Transverse colon (tissue), 4 donors: ENCODE data around the gene PDE4D. TPM values are rescaled to one million over a fixed set of nuclear protein-coding genes. Genes with fewer than 3 reads are reported as not detected.

ENCODE experiments used
- DNase-seq: peaks from one replicate; pipeline ENCODE4 v3.0.0-alpha.2; 2019
- H3K27ac ChIP-seq, 4 donors: fragments of 200-600 bp; sonication (generic); 2 replicates each; pipeline ENCODE4 v1.5.1; 2016 to 2018; ENCODE audit warnings: inconsistent platforms in 4 of 4
- H3K27me3 ChIP-seq: fragments of 200-600 bp; sonication (generic); 2 replicates; pipeline ENCODE4 v1.5.1; 2017; ENCODE audit warnings: inconsistent platforms
- H3K36me3 ChIP-seq, 4 donors: fragments of 200-600 bp; sonication (generic); 2 replicates each; pipeline ENCODE4 v1.5.1; 2017 to 2019; ENCODE audit warnings: inconsistent platforms in 4 of 4
- H3K4me1 ChIP-seq, 4 donors: fragments of 200-600 bp; sonication (generic); 2 replicates each; pipeline ENCODE4 v1.5.1; 2017 to 2020; ENCODE audit warnings: inconsistent platforms in 4 of 4
- H3K4me3 ChIP-seq, 4 donors: fragments of 200-600 bp; sonication (generic); 1 replicate in 1 of 4; 2 replicates in 3 of 4; pipeline versions ENCODE4 v1.5.1 to v1.6.1; 2017 to 2019; ENCODE audit warnings: inconsistent platforms in 4 of 4
- H3K9me3 ChIP-seq, 2 donors: fragments of 200-600 bp; sonication (generic); 2 replicates each; pipeline ENCODE4 v1.5.1; 2017 to 2019; ENCODE audit warnings: inconsistent platforms in 2 of 2
- EP300 ChIP-seq: sonication (generic); formaldehyde crosslinking; IDR thresholded peaks from one replicate; pipeline ENCODE4 v1.6.1; 2017; ENCODE audit warnings: antibody characterized with exemption, low read depth
- POLR2A ChIP-seq: fragments of 450-650 bp; IDR thresholded peaks from one replicate; pipeline ENCODE4 v1.6.1; 2016; ENCODE audit warnings: antibody characterized with exemption, mild to moderate bottlenecking, moderate library complexity
- POLR2AphosphoS5 ChIP-seq, 3 donors: sonication (generic); formaldehyde crosslinking; IDR thresholded peaks; one replicate each; pipeline ENCODE4 v1.6.1; 2016; ENCODE audit warnings: antibody characterized with exemption in 3 of 3
- WGBS, 2 donors: methylation state at CpG; one replicate each; pipeline ENCODE4 v1.1.5; 2018; ENCODE audit warnings: low coverage in 1 of 2; 5-methylcytosine and 5-hydroxymethylcytosine counted together
- in situ Hi-C, 4 donors: fragments of 200-750 bp; cut with MboI; loops; one replicate each; pipeline versions ENCODE4 v1.15.0 to v1.15.1; 2017; ENCODE audit warnings: low sequenced_read_pairs in 3 of 4, low pct_ligation_motif_present in 1 of 4, low pct_unique_long_range_greater_than_20kb in 1 of 4
- intact Hi-C: fragments of 100-400 bp; cut with DNase I; formaldehyde crosslinking; loops from one replicate; pipeline ENCODE4 v1.15.1; 2023; ENCODE audit warnings: low total_unique reads
- total RNA-seq, 4 donors: library from RNA; depleted of rRNA; stranded (reverse); fragments of >200 nt; gene quantifications; one replicate each; pipeline ENCODE4 v1.1.0, GENCODE V29; 2016
- TF ChIP-seq, protein P1 (sequence below), 5 experiments: fragments of 200-600 bp in 3 of 5; fragments of 450-650 bp in 2 of 5; sonication (generic) in 3 of 5; IDR thresholded peaks; 1 replicate in 2 of 5; 2 replicates in 3 of 5; pipeline ENCODE4 v1.5.1; 2016 to 2017; ENCODE audit warnings: antibody characterized with exemption in 5 of 5, inconsistent platforms in 3 of 5, mild to moderate bottlenecking in 2 of 5, moderate library complexity in 1 of 5

The PDE4D gene
- total RNA-seq, 4 donors from 2014 or later, result 47.0 to 302 (median 73.6) TPM

DNA sequence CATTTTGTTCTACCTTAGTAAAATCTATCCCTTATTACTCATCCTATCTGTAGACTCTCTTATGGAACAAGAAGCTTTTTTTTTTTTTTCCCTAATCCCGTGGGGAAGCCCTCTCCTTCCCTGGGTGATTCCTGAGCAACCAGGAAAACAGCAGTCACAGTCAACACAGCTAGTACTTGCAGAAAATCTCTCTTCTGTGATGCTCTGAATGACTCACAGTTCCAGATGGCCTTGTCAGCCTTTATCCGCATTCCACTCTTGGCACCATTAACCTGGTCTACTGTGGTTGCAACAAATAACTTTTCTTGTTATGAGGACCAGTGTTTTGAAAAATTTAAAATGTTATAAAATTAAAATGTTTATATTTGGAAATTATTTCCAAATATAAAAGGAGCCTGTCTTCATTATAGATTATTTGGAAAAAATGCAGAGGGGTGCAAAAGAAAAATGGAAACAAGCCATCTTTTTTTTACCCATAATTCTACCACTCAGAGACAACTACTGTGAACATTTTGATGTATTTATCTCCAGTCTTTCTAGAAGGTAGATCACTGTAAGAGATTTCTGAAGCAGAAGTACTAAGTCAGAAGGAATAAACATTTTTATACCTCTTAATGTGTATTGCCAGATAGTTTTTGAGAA lies 824.0 kb downstream of the PDE4D start:
- in situ Hi-C loops (no loop called here), intact Hi-C loops (loop anchor here (5.0 kb wide), 1 partner anchor 32 kb away; no protein-coding TSS in a partner anchor)
- 55 to 67% methylated on average over 2 of the region's 2 CpGs for WGBS, 2 donors
- H3K27me3 ChIP-seq, result no peaks in the 10 kb centered on the region
- no peak for DNase-seq
- H3K9me3 ChIP-seq, result no peaks in the 10 kb centered on the region
- H3K36me3 ChIP-seq, result no peaks in the 10 kb centered on the region
- H3K4me1 ChIP-seq, result no peaks in the 10 kb centered on the region
- H3K4me3 ChIP-seq, result no peak overlapping the region
- TF ChIP-seq EP300, result no peak
- peak; percentile 33 to 51 (median 49) for TF ChIP-seq POLR2AphosphoS5 (IDR thresholded peaks at IDR 0.05)
- peak overlapping the region; percentile 13 to 38 (median 33) for H3K27ac ChIP-seq

DNA sequence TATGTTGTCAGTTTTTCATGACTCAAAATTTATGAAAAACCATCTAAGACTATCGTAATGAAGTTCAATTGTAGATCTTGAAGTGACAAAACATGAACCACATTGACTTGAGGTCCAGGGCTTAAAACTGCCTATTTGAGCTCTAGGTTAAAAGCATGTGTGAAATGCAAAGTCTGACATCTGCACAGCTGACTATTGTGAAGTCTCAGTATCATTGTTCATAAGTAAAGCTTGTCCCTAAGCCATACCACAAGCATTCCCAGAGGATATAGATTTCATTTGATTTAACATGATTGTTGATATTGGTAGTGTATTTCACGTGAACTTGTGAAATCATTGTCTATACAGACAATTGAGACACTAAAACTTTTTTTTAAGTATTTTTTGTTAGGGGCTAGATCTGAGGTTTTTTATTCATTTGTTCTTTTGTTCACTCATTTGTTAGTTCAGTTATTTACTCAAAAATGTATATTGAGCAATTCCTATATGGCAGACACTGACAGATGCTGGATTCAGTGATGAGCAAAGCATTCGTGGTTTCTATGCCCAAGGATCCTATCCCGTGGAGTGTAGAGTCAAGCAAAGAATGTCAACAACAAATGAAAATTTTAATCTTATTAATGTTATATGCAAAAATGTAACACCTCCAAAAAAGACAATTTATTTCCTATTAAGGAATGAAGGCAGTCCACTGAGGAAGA lies 825.4 kb downstream of the PDE4D start:
- H3K36me3 ChIP-seq, result no peaks in the 10 kb centered on the region
- in situ Hi-C loops, result no loop called here

DNA sequence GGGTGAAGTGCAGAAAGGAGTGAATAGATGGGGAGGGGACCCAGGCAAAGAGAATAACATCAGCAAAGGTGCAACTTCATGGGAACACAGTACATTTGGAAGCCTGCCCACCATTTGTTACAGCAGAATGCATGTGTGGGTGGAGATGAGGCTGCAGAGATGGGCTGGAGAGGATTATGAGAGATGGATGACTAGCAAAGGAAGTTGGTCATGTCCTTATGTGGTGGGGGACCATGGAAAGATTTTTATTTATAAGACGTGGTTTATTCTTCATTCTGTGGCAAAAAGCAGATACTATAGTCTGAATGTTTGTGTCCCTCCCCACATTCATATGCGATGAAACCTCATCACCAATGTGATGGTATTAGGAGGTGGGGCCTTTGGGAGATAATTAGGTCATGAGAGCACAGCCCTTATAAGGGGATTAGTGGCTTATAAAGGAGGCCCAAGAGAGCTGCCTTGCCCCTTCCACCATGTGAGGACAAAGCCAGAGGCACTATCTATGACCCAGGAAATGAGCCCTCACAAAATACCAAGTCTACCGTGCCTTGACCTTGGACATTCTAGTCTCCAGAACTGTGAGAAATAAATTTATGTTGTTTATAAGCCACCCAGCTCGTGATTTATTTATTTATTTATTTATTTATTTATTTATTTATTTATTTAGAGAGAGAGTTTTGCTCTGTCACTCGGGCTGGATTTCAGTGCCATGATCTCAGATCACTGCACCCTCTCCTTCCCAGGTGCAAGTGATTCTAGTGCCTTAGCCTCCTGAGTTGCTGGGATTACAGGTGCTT lies 827.0 kb downstream of the PDE4D start:
- intact Hi-C loops (no loop called here), in situ Hi-C loops (no loop called here)
- H3K36me3 ChIP-seq, result no peaks in the 10 kb centered on the region
- H3K9me3 ChIP-seq, result no peaks in the 10 kb centered on the region
- WGBS, 2 donors, result 76% methylated on average over 4 to 5 of the region's 5 CpGs
- H3K27me3 ChIP-seq, result no peaks in the 10 kb centered on the region
- H3K4me3 ChIP-seq, result no peak overlapping the region
- H3K4me1 ChIP-seq, result no peaks in the 10 kb centered on the region
- TF ChIP-seq POLR2AphosphoS5 (IDR thresholded peaks at IDR 0.05) (no peak), EP300 (no peak)
- DNase-seq, result no peak
- no peak overlapping the region for H3K27ac ChIP-seq

More for the DNA sequence above, 825.4 kb downstream of the PDE4D start:
- Histone ChIP-seq H3K4me3 (no peak overlapping the region), H3K9me3 (no peaks in the 10 kb centered on the region), H3K27ac (peak overlapping the region in 1 of 4 donors; percentile 38), H3K27me3 (no peaks in the 10 kb centered on the region), H3K4me1 (no peaks in the 10 kb centered on the region)
- TF ChIP-seq POLR2AphosphoS5 (IDR thresholded peaks at IDR 0.05) (no peak), EP300 (no peak), POLR2A (no peak)
- TF ChIP-seq, protein P1, sequence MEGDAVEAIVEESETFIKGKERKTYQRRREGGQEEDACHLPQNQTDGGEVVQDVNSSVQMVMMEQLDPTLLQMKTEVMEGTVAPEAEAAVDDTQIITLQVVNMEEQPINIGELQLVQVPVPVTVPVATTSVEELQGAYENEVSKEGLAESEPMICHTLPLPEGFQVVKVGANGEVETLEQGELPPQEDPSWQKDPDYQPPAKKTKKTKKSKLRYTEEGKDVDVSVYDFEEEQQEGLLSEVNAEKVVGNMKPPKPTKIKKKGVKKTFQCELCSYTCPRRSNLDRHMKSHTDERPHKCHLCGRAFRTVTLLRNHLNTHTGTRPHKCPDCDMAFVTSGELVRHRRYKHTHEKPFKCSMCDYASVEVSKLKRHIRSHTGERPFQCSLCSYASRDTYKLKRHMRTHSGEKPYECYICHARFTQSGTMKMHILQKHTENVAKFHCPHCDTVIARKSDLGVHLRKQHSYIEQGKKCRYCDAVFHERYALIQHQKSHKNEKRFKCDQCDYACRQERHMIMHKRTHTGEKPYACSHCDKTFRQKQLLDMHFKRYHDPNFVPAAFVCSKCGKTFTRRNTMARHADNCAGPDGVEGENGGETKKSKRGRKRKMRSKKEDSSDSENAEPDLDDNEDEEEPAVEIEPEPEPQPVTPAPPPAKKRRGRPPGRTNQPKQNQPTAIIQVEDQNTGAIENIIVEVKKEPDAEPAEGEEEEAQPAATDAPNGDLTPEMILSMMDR (IDR thresholded peaks at IDR 0.05), result no peak
- no peak for DNase-seq
- intact Hi-C loops, result no loop called here
- 91 to 92% methylated on average over 4 of the region's 4 CpGs for WGBS, 2 donors

DNA sequence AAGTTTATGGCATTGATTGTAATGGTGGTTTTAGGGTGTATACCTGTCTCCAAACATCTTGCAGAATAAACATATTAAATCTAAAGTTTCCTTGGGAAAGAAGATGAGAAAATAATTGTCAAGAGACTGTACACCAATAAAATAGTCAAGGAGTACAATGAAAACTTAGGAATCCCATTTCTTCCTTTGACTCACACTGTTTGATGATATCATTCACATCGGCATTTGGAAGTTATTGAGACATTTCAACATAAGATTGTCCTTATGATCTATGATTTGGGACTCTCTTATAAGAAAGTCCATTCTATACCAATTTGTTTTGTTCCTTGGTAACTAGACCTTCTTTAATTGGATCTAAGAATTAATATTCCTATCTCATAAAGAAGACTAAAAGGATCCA lies 828.0 kb downstream of the PDE4D start:
- Histone ChIP-seq H3K4me3 (no peak overlapping the region), H3K27ac (no peak overlapping the region), H3K36me3 (no peaks in the 10 kb centered on the region), H3K27me3 (no peaks in the 10 kb centered on the region), H3K4me1 (no peaks in the 10 kb centered on the region), H3K9me3 (no peaks in the 10 kb centered on the region)
- intact Hi-C loops (no loop called here), in situ Hi-C loops (no loop called here)
- TF ChIP-seq POLR2AphosphoS5 (IDR thresholded peaks at IDR 0.05) (no peak), EP300 (no peak), POLR2A (no peak)
- TF ChIP-seq, protein P1 (IDR thresholded peaks at IDR 0.05), result no peak
- no peak for DNase-seq
- WGBS, 2 donors, result 85 to 92% methylated on average over 1 of the region's 1 CpG

DNA sequence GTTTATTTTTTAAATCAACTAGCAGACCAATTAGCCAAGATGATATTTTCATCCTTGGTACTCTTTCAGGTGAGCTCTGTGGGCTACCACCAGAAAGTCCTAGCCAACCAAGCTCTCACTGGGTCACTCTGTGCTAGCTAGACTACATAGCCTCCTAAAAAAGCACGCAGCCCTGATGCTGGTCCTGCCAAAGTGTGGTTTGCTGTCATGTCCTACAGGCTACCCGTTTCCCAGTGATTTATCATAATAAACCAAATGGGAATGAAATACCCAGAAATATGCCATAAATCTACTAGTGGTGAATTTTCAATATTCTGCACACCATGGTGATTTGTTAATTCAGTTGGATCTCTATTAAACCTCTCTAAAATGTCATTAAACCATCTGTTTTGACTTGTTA lies 829.2 kb downstream of the PDE4D start:
- TF ChIP-seq POLR2A, result no peak
- Histone ChIP-seq H3K9me3 (no peaks in the 10 kb centered on the region), H3K36me3 (no peaks in the 10 kb centered on the region), H3K27ac (no peak overlapping the region), H3K4me3 (no peak overlapping the region), H3K4me1 (no peaks in the 10 kb centered on the region), H3K27me3 (no peaks in the 10 kb centered on the region)
- no peak for DNase-seq
- WGBS, 2 donors, result 54% methylated on average over 2 of the region's 2 CpGs; no CpG with 5 or more reads in 1 of the 2 donors
- intact Hi-C loops, result no loop called here
- in situ Hi-C loops, result no loop called here
